GM19328 (cell line): ENCODE data around the gene CNGA1.
"Not testable (repeated sequence)": the region's sequence is repeated elsewhere in the genome, so short reads cannot be mapped to it uniquely, and the experiment has no call there.

Experiments
- ATAC-seq: cut with Tn5 transposase; IDR thresholded peaks from one replicate; pipeline ENCODE4 v1.9.1; 2021; ENCODE audit warnings: mild to moderate bottlenecking, moderate library complexity; ENCODE audit not compliant: unreplicated experiment

The CNGA1 gene

GRCh38 chr4:48031802-48032525 is 15.5 kb upstream of the CNGA1 start:
- ATAC-seq: no peak

GRCh38 chr4:48030470-48030869 is 14.0 kb upstream of the CNGA1 start:
- no peak for ATAC-seq

DNA sequence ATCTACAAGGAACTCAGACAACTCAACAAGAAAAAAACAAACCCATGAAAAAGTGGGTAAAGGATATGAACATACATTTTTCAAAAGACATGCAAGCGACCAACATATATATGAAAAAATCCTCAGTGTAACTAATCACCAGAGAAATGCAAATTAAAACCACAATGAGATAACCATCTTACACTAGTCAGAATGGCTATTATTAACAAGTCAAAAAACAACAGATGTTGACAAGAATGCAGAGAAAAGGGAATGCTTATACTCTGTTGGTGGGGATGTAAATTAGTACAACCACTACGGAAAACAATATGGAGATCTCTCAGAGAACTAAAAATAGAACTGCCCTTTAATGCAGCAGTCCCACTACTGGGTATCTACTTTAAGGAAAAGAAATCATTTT is 12.2 kb upstream of the CNGA1 start:
- peak; percentile 73 for ATAC-seq

GRCh38 chr4:48027653-48028052 is 11.2 kb upstream of the CNGA1 start:
- ATAC-seq: peak; percentile 64

- no peak for ATAC-seq
Measured at GRCh38 chr4:48025005-48025404, 8.5 kb upstream of the CNGA1 start.

DNA sequence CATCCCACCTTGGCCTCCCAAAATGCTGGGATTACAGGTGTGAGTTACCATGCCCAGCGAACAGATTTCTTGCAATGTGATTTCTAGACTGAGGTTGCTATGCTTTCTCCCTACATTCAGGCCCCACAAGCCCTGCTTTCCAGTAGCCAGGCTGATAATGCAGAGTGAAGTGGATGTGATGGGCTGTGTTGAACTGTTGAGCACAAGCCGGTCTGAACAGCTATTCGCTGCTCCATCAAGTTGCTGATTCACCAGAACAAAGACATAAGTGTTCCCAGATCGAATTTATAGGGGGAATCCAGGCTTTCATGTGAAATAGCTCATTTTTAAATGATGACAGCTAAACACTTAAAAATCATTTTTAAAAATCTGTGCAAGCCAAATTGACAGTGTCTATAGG is 8.0 kb upstream of the CNGA1 start:
- ATAC-seq: no peak

- ATAC-seq: no peak
Measured at GRCh38 chr4:48022192-48022799, 5.8 kb upstream of the CNGA1 start.

- no peak for ATAC-seq
Measured at GRCh38 chr4:48021100-48021499, 4.6 kb upstream of the CNGA1 start.

DNA sequence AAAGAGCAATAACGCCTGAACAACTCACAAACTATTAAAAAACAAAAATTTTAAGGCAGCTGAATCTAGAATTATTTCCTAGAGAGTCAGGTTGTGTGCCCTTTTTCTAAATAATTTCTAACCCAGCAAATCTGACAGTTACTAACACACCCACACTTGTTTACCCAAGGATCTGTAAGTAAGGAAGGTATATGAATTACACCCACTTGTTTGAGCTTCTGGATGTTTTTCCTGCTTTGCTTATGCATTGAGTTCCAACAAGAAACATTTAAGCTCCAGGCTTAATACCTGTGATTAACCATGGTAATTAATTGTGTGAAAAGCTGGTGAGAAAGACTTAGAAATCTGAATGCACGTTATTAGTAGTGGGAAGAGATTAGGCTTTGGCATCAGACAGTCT is 1.6 kb upstream of the CNGA1 start:
- no peak for ATAC-seq

- peak; percentile 4 for ATAC-seq
Measured at GRCh38 chr4:48017108-48017571, 659 bp upstream of the CNGA1 start.

- no peak for ATAC-seq
Measured at GRCh38 chr4:48015678-48016077, 803 bp downstream of the CNGA1 start.

DNA sequence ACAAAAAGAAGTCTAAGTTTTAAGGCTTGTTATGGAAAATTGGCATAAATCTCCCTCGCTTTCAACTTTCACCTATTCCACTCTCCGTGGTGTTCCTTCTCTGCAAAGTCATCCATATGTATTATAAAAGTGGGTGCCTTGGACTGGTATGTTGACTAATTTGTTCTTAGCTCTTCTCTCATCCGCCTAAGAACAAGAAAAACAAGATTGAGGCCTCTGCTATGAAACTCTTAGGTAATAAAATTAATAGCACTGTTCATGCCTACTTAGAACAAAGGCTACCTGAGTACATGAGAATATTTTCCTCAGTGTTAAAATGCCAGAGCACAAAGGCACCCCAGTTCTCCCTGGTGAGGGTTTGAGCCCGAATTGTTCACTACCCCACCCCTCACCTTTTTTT is 1.3 kb downstream of the CNGA1 start:
- ATAC-seq: no peak

GRCh38 chr4:48012824-48013223 is 3.7 kb downstream of the CNGA1 start:
- no peak for ATAC-seq

DNA sequence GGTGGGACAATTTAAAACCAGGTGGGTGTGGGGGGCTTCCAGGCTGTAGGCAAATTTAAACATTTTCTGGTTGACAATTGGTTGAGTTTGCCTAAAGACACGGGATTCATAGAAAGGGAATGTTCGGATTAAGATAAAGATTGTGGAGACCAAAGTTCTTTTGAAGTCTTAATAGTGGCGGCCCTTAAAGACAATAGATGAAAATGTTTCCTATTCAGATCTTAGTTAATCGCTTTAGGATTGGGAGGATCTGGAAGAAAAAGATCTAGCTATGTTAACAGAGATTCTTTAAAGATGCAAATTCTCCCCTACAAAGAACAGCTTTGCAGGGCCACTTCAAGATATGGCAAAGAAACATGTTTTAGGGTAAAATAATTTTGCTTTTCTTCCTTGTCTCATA is 4.8 kb downstream of the CNGA1 start:
- no peak for ATAC-seq

DNA sequence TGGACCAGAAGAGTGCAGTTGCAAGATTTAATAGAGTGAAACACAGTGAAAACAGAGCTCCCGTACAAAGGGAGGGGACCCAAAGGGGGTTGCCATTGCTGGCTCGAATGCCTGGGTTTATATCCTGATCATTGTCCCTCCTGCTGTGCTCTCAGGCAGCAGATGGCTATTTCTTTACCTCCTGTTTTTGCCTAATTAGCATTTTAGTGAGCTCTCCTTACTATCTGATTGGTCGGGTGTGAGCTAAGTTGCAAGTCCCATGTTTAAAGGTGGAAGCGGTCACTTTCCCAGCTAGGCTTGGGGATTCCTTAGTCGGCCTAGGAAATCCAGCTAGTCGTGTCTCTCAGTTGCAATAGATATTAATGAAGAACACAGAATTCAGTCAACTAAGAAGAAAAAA is 5.6 kb downstream of the CNGA1 start:
- ATAC-seq: not testable (repeated sequence)

DNA sequence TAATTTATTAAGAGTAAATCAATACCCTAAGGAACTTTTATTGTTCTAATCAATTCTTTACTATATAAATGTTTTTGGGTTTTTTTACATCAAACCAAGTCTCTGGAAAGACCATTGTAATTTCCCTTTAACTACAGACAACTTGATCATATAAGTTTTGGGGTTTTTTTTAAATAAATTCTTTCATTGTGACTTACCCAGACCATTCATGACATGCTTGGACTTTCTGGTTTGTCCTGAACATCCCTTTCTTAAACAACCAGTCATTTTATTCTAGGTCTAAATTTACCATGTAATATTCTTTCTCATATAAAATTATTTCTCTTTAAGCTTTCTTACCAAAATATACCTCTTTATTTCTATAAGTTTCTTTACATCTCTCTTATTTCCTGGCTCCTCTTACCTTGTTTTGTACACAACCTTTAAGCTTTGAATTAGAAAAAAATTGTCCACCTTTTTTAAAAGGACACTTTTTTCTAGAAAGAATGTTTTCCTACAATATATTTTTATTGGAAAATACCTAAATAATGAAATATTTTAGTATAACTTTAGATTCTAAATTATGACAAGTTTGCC is 8.4 kb downstream of the CNGA1 start:
- no peak for ATAC-seq

DNA sequence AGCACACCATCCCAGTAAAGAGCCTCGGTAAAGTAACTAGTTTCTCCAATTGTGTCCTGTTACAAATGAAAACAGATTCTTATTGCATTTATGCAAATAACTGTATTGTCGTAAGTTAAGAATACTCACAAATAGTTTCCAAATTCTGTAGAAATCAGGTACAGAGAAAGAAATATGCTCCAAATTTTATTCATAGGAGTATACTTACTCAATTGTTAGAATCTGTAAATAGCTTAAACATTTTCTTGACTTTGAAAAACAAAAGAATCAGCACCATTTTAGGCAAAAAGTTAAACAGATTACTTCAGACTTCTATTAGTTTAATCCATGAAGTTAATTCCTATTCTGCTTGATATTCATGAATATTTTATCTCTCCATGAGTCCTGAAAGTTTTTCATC is 10.7 kb downstream of the CNGA1 start:
- ATAC-seq: no peak

DNA sequence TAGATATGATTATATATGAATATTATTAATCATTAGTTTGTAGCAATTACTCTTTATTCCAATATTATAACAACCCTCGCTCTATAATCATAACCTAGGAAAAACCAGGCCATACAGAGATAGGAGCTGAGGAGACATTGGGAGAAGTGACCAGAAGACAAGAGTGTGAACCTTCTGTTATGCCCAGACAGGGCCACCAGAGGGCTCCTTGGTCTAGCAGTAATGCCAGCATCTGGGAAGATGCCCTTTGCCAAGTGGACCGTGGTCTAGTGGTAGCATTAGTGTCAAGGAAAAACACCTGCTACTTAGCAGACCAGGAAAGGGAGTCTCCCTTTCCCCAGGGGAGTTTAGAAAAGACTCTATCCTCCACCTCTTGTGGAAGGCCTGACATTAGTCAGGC is 12.9 kb downstream of the CNGA1 start:
- not testable (repeated sequence) for ATAC-seq

DNA sequence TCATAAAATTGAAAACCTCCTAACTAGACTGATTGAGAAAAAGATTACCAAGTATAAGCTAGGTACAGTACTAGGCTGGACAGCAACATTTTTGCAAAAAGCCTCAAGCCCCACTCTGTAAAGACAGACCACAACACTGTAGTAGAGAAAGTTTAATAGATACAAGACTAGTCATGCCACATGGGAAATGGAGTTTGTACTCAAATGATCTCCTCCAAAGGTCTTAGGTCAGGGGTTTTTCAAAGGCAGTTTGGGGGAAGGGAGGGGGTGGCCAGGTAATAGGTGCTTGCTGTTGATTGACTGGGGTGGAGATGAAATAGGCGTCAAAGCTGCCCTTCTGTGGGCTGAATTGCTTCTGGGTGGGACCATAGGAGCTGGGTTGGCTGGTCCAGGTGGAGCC is 14.2 kb downstream of the CNGA1 start:
- ATAC-seq: no peak

GRCh38 chr4:47996021-47996420 is 20.5 kb downstream of the CNGA1 start:
- ATAC-seq: no peak

GRCh38 chr4:47992475-47992874 is 24.0 kb downstream of the CNGA1 start:
- not testable (repeated sequence) for ATAC-seq

- ATAC-seq: no peak
Measured at GRCh38 chr4:47990145-47990544, 26.3 kb downstream of the CNGA1 start.
